HG02798 (cell line): ENCODE results near the gene MAPK8.
"Not testable (repeated sequence)": the region's sequence is repeated elsewhere in the genome, so short reads cannot be mapped to it uniquely, and the experiment has no call there.

ENCODE experiments used
- ATAC-seq: cut with Tn5 transposase; IDR thresholded peaks from one replicate; pipeline ENCODE4 v1.9.1; 2021; ENCODE audit warnings: mild to moderate bottlenecking; ENCODE audit not compliant: unreplicated experiment, poor library complexity

MAPK8 gene

DNA sequence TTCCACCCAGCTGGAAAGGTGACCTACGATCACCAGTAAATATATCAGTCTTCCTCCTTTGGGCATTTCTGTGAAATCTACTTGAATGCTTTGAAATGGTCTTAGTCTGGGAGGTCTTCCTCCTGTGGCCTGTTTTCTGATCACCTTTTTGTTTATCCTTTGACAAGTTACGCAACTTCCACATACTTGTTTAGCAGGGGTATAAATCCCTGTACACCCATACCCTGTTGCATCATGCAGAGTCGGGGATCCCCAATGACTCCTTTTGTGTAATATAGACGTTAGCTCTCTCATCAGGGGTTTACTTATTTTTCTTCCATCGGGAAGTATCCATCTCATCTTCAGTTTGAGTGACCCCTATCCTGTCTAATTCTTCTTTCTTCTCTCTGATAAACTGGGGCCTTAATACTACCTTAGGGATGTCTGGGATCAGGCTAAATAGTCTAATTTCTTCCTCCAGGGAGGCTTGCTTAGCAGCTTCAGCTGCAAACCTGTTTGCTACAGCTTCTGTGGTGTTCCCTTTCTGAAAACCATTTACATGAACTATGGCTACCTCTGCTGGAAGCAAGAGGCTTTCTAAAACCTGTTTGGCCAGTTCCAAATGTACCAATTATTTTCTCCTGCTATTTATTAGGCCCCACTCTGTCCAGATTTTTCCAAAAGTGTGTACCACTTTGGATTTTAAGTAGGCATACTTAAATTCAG, 25.8 kb downstream of the MAPK8 start:
- no peak for ATAC-seq

DNA sequence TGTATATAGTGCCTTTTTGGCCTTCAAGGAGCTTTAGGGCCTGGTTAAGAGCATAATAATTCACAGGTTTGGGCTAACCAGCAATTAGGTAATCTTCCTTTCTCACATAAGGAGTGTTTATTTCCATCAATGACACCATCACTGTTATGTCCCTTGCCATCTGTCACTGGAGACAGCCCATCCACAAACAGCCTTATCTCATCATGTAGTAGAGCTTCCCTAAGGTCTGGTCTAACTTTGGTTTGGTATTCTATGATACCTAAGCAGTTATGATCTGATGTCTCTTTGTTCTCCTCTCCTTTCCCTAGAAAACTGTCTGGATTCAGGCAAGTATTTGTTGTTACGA, 26.4 kb downstream of the MAPK8 start:
- ATAC-seq = no peak

DNA sequence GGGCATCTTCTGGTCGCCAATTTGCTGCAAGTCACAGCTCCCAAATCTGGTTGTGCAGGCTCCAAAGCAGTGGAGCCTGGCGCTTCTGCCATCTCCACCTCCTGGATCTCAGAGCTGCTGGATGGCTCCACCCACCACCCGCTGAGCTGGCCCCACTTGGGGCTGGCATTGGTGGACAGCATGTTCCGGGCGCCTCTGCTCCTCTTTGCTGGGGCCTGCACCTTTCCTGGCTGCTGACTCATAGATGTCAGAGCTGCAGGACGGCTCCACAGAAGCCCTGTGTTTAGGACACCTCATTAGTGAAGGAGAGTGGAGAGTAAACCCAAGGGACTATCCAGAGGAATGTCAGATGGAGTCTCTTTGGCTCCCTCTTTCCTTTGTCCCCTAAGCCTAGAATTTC, 27.4 kb downstream of the MAPK8 start:
- no peak for ATAC-seq

DNA sequence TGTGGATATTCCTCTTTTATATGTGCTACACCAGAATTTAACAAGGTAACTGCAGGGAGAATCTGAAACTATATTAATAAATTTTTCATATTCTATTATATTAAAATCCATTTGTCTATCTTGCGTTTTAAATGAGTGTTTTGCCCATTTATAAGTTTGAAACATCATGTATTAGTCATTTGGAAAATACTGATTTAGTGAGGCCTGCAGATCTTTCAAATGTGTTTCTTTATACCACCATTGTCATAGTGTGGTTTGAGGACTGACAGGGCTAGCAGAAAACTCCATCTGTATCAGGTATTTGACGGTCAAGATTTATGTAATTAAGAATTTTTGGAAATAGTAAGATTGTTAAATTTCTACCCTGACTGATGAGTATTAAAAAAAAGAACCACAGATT, 29.3 kb downstream of the MAPK8 start:
- ATAC-seq = no peak

DNA sequence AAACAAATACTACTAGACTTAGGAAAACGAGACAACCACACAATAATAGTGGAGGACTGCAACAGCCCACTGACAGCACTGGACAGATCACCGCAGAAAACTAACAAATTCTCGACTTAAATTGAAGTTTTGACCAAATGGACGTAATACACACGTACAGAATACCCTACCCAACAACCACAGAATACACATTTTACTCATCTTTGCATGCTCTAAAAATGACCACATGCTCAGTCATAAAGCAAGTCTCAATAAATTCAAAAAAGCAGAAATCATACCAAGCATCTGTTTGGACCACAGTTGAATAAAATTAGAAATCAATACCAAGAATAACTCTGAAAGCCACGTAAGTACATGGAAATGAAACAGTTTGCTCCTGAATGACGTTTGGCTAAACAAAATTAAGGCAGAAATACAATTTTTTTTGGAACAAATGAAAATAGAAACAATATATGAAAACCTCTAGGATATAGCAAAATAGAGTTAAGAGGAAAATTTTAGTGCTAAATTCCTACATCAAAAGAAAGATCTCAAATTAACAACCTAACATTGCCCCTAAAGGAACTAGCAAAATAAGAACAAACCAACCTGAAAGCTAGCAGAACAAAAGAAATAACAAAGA, 30.6 kb downstream of the MAPK8 start:
- peak; percentile 78 for ATAC-seq

DNA sequence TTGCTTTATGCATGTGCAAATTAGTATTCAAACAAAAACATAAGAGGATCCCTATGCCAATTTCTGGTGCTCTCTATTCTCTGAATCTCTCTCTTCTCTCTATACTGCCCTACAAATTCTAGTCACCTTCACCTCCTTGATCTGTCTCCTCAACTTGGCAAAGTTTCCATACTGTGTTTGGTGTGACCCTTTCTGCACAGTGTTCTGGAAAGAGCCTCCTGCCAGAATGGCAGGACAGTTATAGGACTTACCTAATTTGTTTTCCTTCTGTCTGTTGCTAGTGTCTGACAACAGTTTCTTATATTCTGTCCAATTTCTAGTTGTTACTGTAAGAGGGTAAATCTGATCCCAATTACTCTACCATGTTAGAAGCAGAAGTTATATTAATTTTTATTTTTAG, 34.3 kb downstream of the MAPK8 start:
- no peak for ATAC-seq

DNA sequence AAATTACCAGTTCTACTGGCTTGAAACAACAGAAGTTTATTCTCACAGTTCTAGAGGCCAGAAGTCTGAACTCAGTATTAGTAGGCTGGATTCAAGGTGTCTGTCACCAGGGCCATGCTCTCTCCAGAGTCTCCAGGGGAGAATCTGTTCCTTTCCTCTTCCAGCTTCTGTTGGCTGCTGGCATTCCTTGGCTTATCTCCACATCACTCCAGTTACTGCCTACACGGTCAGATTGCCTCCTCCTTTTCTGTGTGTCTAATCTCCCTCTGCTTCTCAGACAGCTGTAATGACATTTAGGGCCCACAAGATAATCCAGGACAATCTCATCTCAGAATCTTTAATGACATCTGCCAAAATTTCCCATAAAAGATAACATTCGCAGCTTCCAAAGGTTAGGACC, 36.6 kb downstream of the MAPK8 start:
- no peak for ATAC-seq

DNA sequence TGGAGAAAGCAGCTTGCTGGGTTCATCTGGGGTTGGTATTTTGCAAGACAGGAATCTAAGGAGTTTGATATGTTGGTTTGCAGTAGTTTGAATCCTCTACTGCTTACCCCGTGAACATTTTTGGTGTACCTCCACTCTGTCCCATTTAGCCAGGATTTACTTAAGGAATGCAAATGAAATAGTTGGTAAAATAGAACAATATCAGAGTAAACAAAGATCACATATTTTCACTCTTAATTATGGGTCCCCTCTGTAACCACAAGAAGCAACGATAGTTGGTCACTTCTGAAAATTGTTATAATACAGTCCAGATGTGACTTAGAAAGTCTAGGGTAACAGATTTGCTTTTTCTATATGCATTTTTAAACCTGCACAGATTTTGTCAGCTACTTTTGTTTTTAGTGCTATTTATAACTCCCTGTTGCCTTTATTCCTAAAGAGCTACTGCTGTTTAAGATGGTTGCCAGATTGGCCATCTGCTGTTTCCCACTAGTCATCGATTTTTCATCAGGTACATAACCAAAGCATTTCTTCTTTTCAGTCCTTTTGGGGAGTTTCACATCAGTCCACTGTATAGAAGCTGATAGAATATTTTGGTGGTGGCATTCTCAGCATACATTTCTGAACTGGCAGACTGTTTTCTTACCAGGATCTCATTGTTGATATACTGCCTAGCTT, 37.6 kb downstream of the MAPK8 start:
- ATAC-seq = no peak

DNA sequence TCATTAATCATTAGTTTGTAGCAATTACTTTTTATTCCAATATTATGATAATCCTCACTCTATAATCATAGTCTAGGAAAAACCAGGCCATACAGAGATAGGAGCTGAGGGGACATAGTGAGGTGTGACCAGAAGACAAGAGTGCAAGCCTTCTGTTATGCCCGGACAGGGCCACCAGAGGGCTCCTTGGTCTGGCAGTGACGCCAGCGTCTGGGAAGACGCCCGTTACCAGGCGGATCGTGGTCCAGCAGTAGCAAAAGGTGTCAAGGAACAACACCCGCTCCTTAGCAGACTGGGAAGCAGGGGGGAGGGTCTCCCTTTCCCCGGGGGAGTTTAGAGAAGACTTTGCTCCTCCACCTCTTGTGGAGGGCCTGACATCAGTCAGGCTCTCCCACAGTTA, 39.8 kb downstream of the MAPK8 start:
- not testable (repeated sequence) for ATAC-seq

DNA sequence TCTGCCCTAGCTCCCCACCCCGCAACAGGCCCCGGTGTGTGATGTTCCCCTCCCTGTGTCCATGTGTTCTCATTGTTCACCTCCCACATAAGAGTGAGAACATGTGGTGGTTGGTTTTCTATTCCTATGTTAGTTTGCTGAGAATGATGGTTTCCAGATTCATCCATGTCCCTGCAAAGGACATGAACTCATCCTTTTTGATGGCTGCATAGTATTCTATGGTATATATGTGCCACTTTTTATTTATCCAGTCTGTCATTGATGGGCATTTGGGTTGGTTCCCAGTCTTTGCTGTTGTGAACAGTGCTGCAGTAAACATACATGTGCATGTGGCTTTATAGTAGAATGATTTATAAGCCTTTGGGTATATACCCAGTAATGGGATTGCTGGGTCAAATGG, 41.1 kb downstream of the MAPK8 start:
- ATAC-seq = not testable (repeated sequence)

DNA sequence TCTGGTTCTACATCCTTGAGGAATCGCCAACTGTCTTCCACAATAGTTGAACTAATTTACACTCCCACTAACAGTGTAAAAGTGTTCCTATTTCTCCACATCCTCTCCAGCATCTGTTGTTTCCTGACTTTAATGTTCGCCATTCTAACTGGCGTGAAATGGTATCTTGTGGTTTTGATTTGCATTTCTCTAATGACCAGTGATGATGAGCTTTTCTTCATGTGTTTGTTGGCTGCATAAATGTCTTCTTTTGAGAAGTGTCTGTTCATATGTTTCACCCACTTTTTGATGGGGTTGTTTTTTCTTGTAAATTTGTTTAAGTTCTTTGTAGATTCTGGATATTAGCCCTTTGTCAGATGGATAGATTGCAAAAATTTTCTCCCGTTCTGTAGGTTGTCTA, 41.5 kb downstream of the MAPK8 start:
- ATAC-seq = not testable (repeated sequence)

DNA sequence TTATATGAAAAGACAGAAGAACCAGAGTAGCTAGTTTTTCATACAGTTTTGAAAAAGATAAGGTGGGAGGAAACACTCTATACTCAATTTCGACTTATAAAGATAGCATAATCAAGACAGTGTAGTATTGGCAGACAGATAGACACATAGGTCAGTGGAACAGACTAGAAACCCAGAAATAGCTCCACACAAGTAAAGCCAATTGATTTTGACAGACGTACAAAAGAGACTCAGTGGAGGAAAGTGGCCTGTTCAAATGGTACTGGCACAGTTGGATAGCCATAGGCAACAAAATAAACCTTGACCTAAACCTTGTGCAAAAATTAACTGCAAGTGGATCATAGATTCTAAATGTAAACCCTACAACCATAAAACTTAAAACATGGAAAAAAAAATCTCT, 46.8 kb downstream of the MAPK8 start:
- no peak for ATAC-seq

DNA sequence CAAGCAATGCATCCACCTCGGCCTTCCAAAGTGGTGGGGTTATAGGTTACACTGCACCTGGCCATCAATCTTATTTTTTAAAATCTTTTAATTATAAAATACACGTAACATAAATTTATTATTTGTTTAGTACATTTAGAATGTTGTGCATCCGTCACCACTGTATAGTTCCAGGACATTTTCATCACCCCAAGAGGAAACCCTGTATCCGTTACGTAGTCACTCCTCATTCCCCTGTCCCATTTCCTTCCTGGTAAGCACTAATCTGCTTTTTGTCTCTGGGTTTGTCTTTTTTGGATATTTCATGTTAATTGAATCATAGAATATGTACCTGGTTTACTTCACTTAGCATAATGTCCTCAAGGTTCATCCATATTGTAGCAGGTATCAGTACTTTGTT, 51.2 kb downstream of the MAPK8 start:
- ATAC-seq = no peak

DNA sequence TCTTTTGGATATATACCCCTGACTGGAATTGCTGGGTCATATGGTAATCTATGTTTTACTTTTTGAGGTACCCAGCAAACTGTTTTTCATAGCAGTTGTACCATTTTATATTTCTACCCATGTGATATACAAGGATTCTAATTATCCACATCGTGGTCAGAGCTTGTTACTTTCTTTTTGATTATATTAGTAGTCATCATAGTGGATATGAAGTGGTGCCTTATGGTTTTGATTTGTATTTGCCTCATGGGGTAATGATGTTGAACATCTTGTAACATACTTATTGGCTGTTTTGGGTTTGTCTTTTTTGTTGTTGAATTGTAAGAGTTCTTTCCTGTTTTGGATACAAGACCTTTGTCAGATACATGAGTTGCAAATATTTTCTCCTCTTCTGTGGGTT, 51.7 kb downstream of the MAPK8 start:
- no peak for ATAC-seq

DNA sequence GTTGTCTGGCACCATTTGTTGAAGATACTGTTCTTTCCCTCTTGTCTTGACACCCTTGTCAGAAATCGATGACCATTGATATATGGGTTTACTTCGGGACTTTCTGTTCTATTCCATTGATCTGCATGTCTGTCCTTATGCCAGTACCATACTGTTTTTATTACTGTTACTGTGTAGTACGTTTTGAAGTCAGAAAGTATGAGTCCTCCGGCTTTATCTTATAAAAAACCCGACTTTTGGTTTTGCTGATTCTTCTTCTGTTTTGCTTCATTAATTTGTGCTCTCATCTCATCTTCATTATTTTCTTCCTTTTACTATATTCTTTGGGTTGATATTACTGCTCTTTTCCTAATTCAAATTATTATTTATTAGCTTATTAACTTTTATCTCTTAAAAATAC, 52.4 kb downstream of the MAPK8 start:
- no peak for ATAC-seq

DNA sequence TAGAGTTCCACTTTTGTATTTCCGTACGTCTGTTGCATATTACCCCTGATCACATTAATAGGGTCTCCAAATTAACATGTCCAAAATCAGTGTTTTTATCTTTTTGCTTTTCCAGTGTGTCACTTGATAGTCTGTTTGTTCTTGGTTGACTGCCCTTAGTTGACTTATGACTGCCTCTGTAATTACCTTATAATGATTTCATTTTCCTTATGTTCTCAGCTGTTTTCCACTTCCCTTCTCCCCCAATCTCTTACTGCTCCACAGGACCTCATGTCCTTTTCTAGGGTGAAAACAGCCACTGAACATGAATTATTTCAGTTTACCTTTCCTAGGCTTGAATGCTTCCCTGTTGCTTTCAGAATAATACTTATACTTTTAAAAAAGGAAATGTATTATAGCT, 54.7 kb downstream of the MAPK8 start:
- no peak for ATAC-seq

DNA sequence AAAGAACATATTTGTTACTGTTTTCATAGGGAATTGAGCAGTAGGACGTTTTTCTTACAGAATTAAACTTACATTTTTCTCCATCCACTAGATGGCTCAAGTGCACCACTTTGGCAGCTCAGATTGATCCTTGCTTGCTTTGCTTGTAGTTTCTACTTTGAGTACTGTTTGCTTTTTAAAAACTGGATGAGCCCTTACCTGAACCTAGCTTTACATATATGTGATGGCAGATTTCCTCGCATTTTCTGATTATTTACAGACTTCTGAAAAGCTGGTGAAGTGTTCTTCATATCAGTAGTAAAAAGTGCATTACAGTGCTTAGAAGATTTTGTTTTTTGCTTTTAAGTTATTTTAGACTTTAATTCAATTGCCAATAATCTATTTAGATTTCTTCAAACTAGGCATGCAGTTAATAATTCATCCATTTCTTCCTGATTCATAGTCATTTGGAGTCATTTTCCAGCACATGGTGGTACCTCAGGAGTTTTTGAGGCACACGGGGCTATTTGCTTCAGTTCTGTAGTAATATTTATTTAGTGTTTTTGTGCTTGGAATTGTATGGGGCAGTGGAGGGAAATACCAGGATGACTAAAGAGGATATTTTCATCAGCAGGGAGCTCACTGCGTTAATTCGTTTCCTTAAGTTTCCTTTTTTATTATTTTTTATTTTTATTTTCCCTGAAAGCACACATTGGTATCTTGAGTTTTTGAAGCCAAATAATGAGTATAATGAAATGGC, 57.3 kb downstream of the MAPK8 start:
- peak; percentile 35 for ATAC-seq

DNA sequence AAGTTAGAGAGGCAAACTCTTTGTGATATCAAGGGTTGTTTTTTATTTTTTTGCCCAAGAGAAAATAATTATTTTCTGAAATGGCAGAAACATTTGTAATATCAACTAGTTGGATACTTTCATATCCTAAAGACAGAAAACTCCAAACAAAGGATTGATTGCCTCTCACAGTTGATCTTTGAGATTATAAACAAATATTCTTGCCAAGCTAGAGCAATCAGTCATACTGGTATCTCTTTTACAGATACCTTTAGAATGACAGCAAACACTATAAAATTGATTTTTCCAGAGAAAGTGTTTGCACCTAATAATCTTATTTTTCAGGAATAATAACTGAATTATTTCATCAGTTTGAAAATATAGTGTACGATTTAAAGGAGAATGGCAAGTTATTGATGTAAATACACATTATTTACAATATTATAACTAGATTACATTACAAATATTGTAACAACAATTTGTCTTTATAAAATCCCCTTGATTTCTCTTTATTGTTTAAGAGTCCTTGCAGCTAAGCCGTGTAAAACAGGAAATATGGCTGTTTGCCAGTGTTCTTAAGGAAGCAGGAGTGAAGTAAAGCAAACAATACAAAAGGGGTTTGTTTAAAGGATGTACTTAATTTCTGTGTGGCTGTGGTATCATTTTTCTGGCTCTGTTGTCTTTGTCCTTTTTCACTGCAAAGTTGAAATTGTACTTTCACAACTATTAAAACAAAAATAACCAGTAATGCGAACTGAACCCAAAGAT, 58.4 kb downstream of the MAPK8 start:
- no peak for ATAC-seq

DNA sequence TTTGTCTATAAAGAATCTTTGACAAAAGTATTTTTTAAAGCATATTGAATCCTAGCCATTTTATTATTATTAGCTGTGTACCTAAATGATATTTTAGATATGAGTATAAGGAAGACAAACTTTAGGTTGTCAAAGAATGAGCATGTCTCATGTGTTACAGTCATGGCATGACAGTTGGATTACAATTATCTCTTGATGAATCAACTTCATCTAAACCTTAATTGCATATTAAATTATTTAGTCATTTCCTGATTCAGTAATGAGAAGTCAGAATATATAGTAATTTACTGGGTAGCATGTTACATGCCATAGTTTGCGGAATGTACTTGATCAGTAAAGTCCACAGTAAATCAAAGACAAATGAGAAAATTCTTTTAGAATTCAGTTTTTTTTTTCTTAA, 59.2 kb downstream of the MAPK8 start:
- ATAC-seq = no peak

DNA sequence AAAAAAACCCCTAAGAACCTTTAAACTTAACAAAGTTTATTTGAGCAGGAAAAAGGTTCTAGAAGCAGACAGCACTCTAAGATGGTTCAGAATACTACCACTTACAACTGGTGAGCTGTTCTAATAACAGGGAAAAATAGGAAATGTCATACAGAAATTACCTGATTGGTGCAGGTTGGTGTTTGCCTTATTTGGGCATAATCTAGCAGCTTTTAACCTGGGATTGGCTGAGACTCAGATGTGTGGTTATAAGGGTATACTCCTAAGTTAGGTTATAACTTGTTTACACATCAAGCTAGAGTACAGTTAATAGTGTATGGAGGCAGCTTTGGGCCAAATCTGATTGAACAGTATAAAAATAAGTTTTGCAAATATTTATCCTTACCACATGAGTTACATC, 59.8 kb downstream of the MAPK8 start:
- no peak for ATAC-seq

DNA sequence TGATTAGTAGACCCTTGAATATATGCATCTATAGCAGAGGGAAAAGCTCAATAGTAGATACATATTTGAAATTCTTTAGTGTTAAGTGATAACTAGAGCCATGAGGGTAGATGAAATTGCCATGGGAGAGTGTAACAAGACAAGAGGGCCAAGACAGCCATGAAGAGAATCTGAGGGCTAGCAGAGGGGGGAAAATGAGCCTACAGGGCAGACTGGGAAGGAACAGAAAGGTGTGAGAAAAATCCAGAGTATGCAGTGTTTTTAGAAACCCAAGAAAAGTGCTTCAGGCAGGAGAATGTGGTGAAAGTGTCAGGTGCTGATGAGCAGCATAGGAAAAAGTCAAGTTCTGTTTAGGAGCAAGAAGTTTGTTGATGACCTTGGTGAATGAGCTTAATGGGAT, 63.0 kb downstream of the MAPK8 start:
- no peak for ATAC-seq
